SK-N-SH treated with all-trans-retinoic acid at 6 μM for 48 hours (cell line): ENCODE results near the gene ASB9.
"Not testable (repeated sequence)": the region's sequence is repeated elsewhere in the genome, so short reads cannot be mapped to it uniquely, and the experiment has no call there.

Source experiments
- ATAC-seq: fragments of 200-7000 bp; cut with Tn5 transposase; 3 replicates; pipeline ENCODE4 v1.9.1; 2020; ENCODE audit warnings: mild to moderate bottlenecking, moderate library complexity
- ARNTL ChIP-seq: fragments of 450-650 bp; formaldehyde crosslinking; IDR thresholded peaks from 2 replicates; pipeline ENCODE4 v1.5.0; 2020; ENCODE audit warnings: low read depth, mild to moderate bottlenecking, moderate library complexity, borderline replicate concordance
- BACH2 ChIP-seq: fragments of 250-450 bp; sonication (Bioruptor Pico); IDR thresholded peaks from 2 replicates; pipeline ENCODE4 v1.9.0; 2021; ENCODE audit warnings: mild to moderate bottlenecking, borderline replicate concordance
- CSDC2 ChIP-seq: fragments of 250-450 bp; sonication (Bioruptor Pico); IDR thresholded peaks from 2 replicates; pipeline ENCODE4 v1.5.0; 2020; ENCODE audit warnings: mild to moderate bottlenecking, moderate library complexity
- CSRNP3 ChIP-seq: fragments of 250-450 bp; sonication (Bioruptor Pico); IDR thresholded peaks from 2 replicates; pipeline ENCODE4 v1.5.1; 2021; ENCODE audit warnings: mild to moderate bottlenecking, moderate library complexity
- GLIS3 ChIP-seq: fragments of 250-450 bp; sonication (Bioruptor Pico); IDR thresholded peaks from 2 replicates; pipeline ENCODE4 v1.5.0; 2020; ENCODE audit warnings: mild to moderate bottlenecking, moderate library complexity
- OSR1 ChIP-seq: fragments of 250-450 bp; sonication (Bioruptor Pico); IDR thresholded peaks from 2 replicates; pipeline ENCODE4 v1.8.0; 2022; ENCODE audit warnings: moderate library complexity, mild to moderate bottlenecking, inconsistent platforms
- POU6F1 ChIP-seq: fragments of 250-450 bp; sonication (Bioruptor Pico); IDR thresholded peaks from 2 replicates; pipeline ENCODE4 v1.8.0; 2021; ENCODE audit warnings: low read depth, mild to moderate bottlenecking, moderate library complexity, borderline replicate concordance
- PPARA ChIP-seq: fragments of 250-450 bp; sonication (Bioruptor Pico); IDR thresholded peaks from 2 replicates; pipeline ENCODE4 v1.5.0; 2020; ENCODE audit warnings: mild to moderate bottlenecking, borderline replicate concordance
- RARB ChIP-seq: fragments of 250-450 bp; sonication (Bioruptor Pico); IDR thresholded peaks from 2 replicates; pipeline ENCODE4 v1.8.0; 2021; ENCODE audit warnings: mild to moderate bottlenecking, moderate library complexity
- SNAI2 ChIP-seq: fragments of 250-450 bp; sonication (Bioruptor Pico); IDR thresholded peaks from 2 replicates; pipeline ENCODE4 v1.5.0; 2020; ENCODE audit warnings: mild to moderate bottlenecking, moderate library complexity
- TCF4 ChIP-seq: fragments of 250-450 bp; sonication (Bioruptor Pico); IDR thresholded peaks from 2 replicates; pipeline ENCODE4 v1.8.0; 2021; ENCODE audit warnings: mild to moderate bottlenecking, moderate library complexity, borderline replicate concordance
- TOX ChIP-seq: fragments of 250-450 bp; sonication (Bioruptor Pico); IDR thresholded peaks from 2 replicates; pipeline ENCODE4 v1.8.0; 2021; ENCODE audit warnings: mild to moderate bottlenecking, moderate library complexity, borderline replicate concordance
- TSHZ2 ChIP-seq: fragments of 250-450 bp; sonication (Bioruptor Pico); IDR thresholded peaks from 2 replicates; pipeline ENCODE4 v1.5.0; 2020; ENCODE audit warnings: mild to moderate bottlenecking, moderate library complexity
- ZC3H10 ChIP-seq: fragments of 250-450 bp; sonication (Bioruptor Pico); IDR thresholded peaks from 2 replicates; pipeline ENCODE4 v1.5.1; 2021; ENCODE audit warnings: mild to moderate bottlenecking, moderate library complexity
- ZFP3 ChIP-seq: fragments of 250-450 bp; sonication (Bioruptor Pico); IDR thresholded peaks from 2 replicates; pipeline ENCODE4 v1.5.0; 2020; ENCODE audit warnings: mild to moderate bottlenecking, moderate library complexity
- ZFP30 ChIP-seq: fragments of 450-650 bp; formaldehyde crosslinking; IDR thresholded peaks from 2 replicates; pipeline ENCODE4 v1.5.0; 2022; ENCODE audit warnings: mild to moderate bottlenecking, moderate library complexity
- ZNF565 ChIP-seq: fragments of 450-650 bp; formaldehyde crosslinking; conservative IDR thresholded peaks from 2 replicates; pipeline ENCODE4 v1.5.0; 2020; ENCODE audit warnings: low read depth, mild to moderate bottlenecking, moderate library complexity
- ZNF70 ChIP-seq: fragments of 450-650 bp; formaldehyde crosslinking; IDR thresholded peaks from 2 replicates; pipeline ENCODE4 v1.5.0; 2020; ENCODE audit warnings: mild to moderate bottlenecking, moderate library complexity
- ZNF8 ChIP-seq: fragments of 450-650 bp; formaldehyde crosslinking; IDR thresholded peaks from 2 replicates; pipeline ENCODE4 v1.5.0; 2020; ENCODE audit warnings: mild to moderate bottlenecking, moderate library complexity
- TF ChIP-seq, protein P1 (sequence below): fragments of 250-450 bp; sonication (Bioruptor Pico); IDR thresholded peaks from 2 replicates; pipeline ENCODE4 v1.5.1; 2020; ENCODE audit warnings: low read depth, mild to moderate bottlenecking, moderate library complexity
- TF ChIP-seq, protein P2 (sequence below): fragments of 250-450 bp; sonication (Bioruptor Pico); IDR thresholded peaks from 2 replicates; pipeline ENCODE4 v1.8.0; 2020; ENCODE audit warnings: mild to moderate bottlenecking, moderate library complexity, borderline replicate concordance

The ASB9 gene

DNA sequence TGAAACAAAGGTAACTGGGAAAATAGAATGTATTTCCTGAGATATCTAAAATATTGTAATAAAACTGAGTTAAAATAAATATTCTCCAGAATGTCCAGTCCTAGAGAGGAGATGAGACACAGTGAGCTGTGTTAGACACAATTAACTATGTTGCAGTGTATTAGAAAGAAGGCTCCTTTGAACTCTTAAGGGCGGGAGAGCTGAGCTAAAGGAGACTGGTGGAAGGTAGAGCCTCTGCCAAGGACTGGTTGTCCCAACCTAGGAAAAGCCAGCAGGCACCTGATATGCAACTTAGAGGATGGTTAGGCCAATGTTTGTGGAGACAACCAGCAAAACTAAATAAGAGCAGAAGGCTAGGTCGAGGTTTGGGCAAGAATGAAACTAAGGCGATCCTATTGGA lies 41.2 kb upstream of the ASB9 start:
- no peak for ATAC-seq
- no peak for TF ChIP-seq ZNF565 (CRISPR knock-in tag)
- no peak for TF ChIP-seq CSRNP3 (CRISPR knock-in tag)
- no peak for TF ChIP-seq RARB (CRISPR knock-in tag)

GRCh38 chrX:15310117-15310516 lies 40.2 kb upstream of the ASB9 start:
- TF ChIP-seq ARNTL (CRISPR knock-in tag) (no peak), TSHZ2 (CRISPR knock-in tag) (no peak), SNAI2 (CRISPR knock-in tag) (no peak), TCF4 (CRISPR knock-in tag) (no peak), ZFP30 (CRISPR knock-in tag) (no peak), GLIS3 (no peak), ZFP3 (CRISPR knock-in tag) (no peak), ZNF70 (CRISPR knock-in tag) (no peak), CSRNP3 (CRISPR knock-in tag) (no peak), TOX (no peak), CSDC2 (no peak), OSR1 (CRISPR knock-in tag) (no peak)
- TF ChIP-seq, protein P1, sequence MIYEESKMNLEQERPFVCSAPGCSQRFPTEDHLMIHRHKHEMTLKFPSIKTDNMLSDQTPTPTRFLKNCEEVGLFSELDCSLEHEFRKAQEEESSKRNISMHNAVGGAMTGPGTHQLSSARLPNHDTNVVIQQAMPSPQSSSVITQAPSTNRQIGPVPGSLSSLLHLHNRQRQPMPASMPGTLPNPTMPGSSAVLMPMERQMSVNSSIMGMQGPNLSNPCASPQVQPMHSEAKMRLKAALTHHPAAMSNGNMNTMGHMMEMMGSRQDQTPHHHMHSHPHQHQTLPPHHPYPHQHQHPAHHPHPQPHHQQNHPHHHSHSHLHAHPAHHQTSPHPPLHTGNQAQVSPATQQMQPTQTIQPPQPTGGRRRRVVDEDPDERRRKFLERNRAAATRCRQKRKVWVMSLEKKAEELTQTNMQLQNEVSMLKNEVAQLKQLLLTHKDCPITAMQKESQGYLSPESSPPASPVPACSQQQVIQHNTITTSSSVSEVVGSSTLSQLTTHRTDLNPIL (CRISPR knock-in tag) = no peak
- peak; percentile 30; the same call in 2 of the 3 replicates for ATAC-seq

DNA sequence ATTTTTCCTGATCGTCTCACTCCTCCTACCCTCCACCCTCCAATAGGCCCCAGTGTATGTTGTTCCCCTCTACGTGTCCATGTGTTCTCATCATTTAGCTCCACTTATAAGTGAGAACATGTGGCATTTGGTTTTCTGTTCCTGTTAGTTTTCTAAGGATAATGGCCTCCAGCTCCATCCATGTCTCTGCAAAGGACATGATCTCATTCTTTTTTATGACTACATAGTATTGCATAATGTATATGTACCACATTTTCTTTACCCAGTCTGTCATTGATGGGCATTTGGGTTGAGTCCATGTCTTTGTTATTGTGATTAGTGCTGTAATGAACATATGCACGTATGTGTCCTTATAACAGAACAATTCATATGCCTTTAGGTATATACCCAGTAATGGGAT lies 36.0 kb upstream of the ASB9 start:
- ATAC-seq = not testable (repeated sequence)

- no peak for ATAC-seq
- TF ChIP-seq ZNF70 (CRISPR knock-in tag) = no peak
- TF ChIP-seq CSDC2 = no peak
- no peak for TF ChIP-seq TSHZ2 (CRISPR knock-in tag)
- TF ChIP-seq ZFP30 (CRISPR knock-in tag) = no peak
- TF ChIP-seq TOX = no peak
- no peak for TF ChIP-seq PPARA
- TF ChIP-seq ZC3H10 = no peak
- TF ChIP-seq OSR1 (CRISPR knock-in tag) = no peak
- TF ChIP-seq POU6F1 (CRISPR knock-in tag) = no peak
- TF ChIP-seq ZFP3 (CRISPR knock-in tag) = no peak
- TF ChIP-seq BACH2 (CRISPR knock-in tag) = no peak
- no peak for TF ChIP-seq ARNTL (CRISPR knock-in tag)
- no peak for TF ChIP-seq CSRNP3 (CRISPR knock-in tag)
- no peak for TF ChIP-seq GLIS3
- TF ChIP-seq, protein P2, sequence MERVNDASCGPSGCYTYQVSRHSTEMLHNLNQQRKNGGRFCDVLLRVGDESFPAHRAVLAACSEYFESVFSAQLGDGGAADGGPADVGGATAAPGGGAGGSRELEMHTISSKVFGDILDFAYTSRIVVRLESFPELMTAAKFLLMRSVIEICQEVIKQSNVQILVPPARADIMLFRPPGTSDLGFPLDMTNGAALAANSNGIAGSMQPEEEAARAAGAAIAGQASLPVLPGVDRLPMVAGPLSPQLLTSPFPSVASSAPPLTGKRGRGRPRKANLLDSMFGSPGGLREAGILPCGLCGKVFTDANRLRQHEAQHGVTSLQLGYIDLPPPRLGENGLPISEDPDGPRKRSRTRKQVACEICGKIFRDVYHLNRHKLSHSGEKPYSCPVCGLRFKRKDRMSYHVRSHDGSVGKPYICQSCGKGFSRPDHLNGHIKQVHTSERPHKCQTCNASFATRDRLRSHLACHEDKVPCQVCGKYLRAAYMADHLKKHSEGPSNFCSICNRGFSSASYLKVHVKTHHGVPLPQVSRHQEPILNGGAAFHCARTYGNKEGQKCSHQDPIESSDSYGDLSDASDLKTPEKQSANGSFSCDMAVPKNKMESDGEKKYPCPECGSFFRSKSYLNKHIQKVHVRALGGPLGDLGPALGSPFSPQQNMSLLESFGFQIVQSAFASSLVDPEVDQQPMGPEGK (CRISPR knock-in tag) = no peak
- no peak for TF ChIP-seq ZNF8 (CRISPR knock-in tag)
These were observed 32.0 kb upstream of the ASB9 start for GRCh38 chrX:15301924-15302323.
